HG02943 (cell line): Measurements from ENCODE around the gene TOR4A.

ENCODE experiments used
- ATAC-seq: cut with Tn5 transposase; IDR thresholded peaks from one replicate; pipeline ENCODE4 v1.9.1; 2021; ENCODE audit warnings: mild to moderate bottlenecking, low read depth, moderate library complexity; ENCODE audit not compliant: unreplicated experiment

TOR4A gene

DNA sequence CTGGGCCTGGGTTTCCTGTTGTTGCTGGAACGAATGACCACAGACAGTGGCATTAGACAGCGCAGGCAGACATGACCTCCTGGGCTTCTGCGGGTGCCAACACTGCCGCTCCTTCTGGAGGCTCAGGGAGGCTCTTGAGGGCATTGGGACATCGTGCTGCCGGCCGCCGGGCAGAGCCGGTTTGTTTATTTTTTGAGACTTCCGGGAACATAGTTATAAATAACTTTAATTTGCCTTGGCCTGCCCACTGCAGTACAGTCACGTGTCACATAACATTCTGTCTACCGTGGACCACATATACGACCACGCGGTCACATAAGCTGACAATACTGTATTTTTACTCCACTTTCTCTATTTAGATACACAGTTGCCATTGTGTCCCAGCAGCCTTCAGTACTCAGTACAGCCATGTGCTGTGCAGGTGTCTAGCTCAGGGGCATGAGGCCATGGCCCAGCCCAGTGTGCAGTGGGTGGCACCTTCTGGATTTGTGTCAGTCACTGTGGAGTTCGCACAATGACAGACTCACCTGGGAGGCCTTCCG, 8.2 kb upstream of the TOR4A start:
- no peak for ATAC-seq

DNA sequence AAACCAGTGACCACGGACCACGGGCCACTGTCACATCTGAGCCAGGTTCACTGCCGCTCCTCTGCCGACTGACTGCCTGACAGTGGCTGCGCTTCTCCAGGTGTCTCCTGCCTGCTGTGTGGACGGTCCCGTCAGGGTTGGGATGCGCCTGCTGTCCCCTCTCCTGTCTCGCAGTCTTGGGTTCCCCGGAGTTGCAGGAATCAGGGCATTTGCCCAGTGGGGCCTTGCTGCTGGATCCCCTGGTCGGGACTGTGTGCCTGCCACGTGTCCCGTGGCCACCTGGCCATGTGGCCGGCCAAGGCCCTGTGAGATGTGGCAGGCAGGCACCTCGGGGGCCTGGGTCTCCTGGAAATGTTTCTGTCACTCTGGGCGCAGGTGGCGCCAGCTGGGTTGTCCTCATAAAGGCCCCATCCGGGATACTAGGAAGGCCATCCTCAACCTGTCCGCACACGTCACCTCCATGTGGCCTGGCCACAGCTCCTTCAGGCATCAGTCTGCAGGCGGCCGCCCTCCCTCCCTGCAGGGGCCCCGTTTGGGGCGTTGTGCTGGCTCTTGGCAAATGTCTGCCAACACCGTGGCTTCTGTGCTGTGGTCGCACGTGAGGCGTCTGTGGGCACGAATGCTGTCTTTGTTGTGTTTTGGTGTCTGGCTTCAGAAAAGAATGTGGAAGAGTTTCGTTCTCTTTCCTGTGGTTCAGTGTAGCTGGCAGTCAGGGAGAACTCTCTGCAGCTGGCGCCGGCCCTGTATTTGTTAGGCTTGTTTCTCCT, 6.4 kb upstream of the TOR4A start:
- ATAC-seq: no peak

DNA sequence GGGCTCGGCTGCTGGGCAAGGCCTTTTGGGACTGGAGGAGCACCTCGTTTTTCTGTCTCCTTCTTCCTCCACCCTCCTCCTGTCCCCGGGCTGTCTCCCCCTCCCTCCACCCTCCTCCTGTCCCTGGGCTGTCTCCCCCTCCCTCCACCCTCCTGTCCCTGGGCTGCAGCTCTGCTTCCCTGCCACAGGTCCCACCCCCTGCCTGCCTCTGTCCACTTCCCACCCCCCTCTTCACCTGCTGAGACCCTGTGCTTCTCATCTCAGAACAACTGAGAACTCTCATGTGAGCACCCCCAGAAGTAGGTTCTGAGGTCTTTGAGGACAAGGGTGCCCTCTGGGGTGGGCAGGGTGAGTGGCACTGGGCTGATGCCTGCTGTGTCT, 5.8 kb upstream of the TOR4A start:
- no peak for ATAC-seq

DNA sequence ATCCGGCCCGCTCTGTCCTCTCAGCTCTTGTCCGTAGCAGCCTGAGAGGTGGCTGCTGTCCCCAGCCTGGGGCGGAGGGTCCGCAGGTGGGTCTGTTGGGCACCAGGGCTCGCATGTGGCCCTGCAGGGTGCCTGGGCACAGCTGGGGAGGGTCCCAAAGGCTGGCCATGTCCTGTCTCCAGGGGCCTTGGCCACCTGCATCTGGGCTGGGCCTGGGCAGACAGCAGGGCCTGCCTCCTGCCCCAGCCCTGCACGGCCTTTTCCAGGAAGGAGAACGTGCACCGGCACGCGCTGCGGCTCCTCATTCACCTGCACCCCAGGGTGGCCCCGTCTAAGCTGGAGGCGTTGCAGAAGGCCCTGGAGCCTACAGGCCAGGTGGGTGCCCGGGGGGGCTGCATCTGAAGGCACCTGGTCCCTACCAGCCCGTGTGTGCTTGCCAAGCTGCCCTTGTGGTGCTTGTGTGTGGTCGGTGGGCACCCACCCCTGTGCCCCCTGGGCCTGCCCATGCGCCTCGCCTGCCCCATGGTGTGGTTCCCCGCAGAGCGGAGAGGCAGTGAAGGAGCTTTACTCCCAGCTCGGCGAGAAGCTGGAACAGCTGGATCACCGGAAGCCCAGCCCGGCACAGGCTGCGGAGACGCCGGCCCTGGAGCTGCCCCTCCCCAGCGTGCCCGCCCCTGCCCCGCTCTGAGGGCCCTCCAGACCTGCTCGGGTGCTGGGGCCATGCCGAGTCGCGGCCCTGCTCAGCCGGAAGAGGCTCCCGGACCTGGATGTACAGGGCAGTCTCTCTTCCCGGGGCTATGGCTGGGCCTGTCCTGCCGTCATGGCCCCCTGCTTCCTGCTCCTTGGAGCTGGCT, 5.1 kb upstream of the TOR4A start:
- ATAC-seq: no peak

DNA sequence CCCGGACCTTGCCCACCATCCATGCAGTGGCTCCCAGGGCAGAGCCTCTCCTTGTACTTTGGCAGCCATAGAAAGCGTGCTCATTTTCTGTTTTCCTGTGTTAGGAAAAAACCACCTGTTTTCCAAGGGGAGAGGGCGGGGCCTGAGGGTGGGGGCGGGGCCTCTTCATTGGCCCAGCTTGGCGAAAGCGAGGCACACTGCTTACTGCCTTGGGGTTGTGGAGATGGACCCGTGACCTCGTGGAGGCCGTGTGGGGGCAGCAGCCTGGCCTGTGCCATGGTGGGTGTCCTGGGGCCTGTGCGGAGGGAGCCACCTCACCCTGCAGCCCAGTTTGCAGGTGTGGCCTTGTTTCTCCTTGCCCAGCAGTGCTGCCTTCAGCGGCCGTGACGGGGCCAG, 4.4 kb upstream of the TOR4A start:
- no peak for ATAC-seq

DNA sequence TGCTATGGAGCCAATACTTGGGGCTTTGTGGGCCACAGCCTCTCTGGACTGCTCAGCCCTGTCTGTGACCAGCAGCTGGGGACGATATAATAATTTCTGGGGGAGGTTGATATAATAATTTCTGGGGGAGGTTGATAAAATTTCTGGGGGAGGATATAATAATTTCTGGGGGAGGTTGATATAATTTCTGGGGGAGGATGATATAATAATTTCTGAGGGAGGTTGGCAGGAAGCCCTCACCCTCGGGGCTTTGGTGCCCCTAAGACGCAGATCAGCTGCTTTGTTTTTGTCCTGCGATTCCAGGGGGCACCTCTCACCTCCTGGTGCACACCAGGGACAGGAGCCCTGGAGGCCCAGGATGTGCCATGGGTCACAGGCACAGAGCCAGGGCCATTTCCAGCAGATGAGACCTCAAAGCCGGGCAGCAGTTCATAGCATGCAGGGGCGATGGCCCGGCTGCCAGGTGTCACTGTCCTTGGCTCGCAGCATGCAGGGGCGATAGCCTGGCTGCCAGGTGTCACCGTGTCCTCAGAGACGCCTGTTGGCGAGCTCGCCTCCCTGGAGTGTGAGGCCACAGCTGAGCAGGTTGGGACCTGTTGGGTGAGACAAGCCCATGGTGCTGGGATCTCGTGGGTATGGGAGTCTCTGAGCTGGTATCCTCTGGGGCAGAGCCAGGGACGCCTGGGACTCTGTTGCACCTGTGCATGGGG, 3.8 kb upstream of the TOR4A start:
- ATAC-seq: no peak

DNA sequence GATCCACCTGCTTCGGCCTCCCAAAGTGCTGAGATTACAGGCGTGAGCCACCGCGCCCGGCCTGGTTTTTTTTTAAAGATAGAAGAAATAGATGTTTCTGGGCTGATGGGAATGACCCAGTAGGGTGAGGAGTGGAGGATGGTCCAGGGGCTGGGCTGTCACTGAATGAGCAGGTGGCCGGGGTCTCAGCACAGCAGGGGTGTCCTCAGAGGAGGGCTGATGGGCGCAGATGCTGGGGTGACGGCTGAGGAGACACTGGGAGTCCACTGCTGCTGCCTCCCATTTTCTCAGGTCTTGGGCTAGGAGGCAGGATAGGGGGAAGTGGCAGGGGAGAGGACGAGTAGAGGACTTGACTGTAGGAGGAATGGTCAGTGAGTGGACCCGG, 2.3 kb upstream of the TOR4A start:
- no peak for ATAC-seq

DNA sequence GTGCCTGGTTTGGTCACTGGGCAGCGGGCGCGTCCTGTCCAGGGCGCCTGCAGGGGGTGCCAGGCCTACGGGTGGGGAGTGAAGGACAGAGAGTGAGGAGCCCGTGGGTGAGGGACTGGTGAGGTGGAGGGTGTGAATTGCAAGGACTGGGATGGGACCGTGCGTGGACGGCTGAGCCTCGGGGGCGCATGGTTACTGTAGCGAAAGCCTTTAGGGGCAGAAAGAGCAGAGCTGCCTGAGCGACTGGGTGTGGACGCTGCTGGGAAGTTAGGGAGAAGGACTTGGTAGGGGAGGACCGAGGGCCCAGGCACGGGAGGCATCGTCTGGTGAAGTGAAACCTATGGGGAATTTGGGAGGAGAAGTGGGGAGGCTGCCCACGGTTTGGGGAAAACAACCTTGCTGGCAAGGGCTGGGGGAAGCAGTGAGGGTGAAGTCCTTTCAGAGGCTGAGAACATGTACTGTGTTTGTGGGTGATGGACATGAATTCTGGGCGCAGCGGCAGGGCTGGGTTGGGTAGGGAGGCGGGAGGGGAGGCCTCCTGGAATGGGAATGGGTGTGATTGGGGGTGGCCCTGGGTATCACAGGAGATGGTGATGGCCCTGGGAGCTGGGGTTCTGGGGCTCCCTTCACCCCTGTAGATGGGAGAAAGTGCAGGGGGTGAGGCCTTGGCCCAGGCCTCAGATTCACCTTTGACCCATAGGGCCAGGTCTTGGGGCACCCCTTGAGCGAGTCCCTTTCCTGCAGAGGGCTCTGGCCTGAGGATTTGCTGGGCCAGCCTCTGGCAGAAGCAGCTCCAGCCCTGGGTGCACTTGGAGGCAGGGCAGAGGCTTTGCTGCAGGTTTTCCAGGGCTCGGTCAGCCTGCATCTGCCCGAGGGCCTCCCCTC, 1.7 kb upstream of the TOR4A start:
- ATAC-seq: no peak

DNA sequence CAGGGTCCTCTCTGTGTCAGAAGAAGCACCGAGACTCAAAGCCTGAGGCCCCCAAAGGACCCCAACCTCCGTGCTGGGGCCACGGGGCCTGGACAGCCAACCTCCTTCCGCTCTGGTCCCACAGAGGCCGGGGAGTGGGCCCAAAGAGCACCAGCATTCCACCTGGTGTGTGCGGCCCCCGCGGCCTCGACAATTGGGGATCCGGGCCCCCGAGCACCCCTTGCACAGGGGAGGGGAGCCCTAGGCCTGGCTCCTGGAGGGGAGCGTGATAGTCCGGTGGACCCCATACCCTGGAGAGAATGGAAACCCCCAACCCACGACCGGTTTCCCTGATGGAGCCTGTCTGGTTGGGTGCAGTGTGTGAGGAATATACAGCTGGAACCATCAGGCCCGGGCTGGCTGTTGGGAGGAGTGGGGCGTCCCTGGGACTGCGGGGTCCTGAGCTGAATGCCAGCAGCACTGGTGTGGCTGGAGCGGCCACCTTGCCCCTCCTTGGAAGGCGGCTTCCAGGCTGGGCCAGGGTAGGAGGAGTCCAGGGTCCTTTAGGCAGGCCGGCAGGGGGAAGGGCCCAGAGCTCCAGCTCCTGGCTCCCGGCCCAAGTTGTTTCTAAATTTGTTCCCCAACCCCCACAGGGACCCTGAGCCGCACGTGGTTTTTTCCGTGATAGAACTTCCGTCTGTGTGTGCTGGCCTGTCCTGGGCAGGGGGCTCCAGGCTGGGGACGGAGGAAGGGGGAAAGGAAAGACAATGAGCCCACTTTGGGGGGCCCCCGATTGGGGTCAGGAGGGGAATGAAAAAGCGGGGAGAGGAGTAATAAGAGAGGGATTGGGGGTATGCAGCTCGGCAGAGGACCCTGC, 825 bp upstream of the TOR4A start:
- ATAC-seq: no peak

DNA sequence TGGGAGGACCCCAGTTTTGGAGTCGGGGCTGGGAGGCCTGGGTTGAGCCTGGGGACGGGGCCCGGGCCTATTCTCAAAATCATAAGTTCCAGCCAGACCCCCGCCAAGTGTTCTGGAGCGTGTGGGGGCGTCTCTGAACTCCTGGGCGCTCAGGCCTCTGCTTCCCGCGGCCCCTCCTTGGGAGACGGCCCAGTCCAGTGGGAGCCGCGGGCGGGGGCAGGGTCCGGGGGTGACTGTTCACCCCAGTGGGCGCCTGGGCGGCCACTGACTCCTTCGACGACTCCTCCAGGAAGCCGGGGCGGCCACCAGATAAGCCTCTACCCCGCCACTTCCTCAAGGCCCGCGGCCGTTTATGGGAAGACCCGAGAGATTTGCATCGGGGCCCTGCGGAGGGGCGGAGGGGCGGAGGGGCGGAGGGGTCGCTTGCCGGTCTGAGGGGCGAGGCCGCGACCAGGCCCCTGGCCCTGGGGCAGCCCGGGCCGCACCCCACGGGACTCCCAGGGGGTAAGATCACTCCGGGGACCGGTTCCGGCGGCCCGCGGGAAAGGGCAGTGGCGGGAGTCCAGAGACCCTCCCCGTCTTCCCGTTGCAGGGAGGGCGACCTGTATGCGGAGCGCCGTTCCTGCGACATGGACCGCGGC, 655 bp downstream of the TOR4A start:
- ATAC-seq: peak; percentile 12

DNA sequence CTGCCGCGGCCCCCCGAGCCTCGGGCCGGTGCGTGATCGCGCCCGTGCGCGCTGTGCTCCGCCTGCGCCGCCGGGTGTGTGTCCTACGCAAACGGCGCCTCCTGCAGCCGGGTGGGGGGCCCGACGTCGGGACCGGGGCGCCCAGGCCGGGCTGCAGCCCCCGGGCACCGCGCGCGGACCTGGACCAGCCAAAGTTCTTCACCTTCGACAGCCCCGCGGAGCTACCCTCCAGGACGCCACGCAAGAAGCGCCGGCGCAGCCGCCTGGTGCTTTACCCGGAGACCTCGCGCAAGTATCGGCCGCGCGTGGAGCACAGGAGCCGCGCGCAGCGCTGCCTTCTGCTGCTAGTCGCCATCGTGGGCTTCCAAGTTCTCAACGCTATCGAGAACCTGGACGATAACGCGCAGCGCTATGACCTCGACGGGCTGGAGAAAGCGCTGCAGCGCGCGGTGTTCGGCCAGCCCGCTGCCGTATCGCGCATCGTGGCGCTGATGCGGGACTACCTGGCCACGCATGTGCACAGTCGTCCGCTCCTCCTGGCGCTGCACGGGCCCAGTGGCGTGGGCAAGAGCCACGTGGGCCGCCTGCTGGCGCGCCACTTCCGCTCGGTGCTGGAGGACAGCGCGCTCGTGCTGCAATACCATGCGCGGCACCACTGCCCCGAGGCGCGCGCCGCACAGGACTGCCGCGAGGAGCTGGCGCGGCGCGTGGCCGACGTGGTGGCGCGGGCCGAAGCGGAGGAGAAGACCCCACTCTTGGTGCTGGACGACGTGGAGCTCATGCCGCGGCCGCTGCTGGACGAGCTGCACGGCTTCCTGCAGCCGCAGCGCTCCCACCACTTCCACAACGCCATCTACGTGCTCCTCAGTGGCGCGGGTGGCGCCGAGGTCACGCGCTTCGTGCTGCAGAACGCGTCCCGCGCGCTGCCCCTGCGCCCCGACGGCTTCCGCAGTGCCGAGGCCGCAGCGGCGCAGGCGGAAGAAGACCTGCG, 1.5 kb downstream of the TOR4A start:
- ATAC-seq: no peak

DNA sequence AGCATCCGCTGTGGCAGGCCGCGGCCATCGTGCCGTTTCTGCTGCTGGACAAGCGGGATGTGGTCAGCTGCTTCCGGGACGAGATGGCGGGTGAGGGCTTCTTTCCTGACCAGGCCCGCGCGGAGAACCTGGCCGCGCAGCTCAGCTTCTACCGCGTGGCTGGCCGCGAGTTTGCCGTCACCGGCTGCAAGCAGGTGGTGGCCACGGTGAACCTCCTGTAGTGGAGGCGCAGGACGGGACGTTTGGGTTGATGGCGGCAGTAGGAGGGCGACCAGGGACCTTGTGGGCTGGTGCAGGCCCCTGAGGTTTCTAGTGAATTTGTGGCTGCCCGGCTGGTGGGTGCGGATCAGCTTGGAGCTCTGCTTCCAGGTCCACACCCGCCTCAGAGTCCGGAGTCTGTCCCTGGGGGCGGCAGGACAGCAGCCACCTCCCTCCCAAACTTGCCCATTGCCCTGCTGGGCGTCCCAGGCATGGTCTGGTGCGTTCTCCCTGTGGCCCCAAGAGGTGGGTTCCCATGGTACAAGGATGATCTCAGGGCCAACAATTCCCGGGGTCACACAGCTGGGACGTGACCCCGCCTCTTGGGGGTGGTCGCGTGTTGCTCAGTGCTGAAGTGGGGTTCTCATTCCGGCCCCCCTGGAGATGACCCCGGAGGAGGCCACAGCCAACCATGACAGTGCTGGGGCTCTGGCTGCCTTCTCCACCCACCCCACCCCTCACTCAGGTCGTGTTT, 2.4 kb downstream of the TOR4A start:
- ATAC-seq: no peak

DNA sequence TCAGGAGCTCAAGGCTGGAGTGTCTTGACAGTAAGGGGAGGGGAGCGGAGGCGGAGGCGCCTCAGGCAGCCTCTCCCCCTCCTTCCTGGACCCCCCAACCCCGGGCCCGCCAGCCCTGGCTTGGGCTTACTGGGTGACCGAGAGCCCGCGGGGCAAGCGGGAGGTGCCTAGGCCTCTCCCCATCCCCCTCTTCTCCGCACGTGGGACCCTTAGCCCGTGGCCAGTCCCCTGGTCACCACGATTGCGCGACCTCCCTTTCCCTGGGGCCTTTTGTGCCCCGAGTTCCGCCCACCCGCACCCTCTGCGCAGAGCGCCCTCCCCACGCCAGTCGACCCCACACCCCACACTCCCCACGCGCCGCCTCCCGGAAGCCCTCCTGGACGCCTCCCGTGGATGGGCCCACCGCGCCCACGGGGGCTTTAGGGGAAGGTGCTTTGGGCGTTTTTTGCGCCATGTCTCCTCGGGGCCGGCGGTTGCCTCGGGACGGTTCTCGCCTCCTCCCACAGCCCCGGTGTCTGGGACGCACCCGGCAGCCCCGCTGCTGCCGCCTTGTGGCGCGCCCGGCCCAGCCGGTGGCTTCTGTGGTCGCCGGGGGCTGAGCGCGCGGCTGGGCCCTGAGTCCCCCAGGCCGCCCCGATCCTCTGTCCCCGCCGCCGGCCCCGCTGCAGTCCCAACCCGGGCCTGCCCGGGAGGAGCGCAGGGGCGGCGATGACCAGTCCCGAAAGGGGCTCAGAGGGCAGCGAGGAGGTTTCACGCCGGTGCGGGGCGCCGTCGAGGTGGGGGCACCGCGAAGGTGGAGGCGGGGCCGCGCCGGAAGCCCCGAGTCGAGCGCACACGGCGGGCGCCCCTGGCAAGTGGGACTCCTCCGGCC, 3.2 kb downstream of the TOR4A start:
- no peak for ATAC-seq

DNA sequence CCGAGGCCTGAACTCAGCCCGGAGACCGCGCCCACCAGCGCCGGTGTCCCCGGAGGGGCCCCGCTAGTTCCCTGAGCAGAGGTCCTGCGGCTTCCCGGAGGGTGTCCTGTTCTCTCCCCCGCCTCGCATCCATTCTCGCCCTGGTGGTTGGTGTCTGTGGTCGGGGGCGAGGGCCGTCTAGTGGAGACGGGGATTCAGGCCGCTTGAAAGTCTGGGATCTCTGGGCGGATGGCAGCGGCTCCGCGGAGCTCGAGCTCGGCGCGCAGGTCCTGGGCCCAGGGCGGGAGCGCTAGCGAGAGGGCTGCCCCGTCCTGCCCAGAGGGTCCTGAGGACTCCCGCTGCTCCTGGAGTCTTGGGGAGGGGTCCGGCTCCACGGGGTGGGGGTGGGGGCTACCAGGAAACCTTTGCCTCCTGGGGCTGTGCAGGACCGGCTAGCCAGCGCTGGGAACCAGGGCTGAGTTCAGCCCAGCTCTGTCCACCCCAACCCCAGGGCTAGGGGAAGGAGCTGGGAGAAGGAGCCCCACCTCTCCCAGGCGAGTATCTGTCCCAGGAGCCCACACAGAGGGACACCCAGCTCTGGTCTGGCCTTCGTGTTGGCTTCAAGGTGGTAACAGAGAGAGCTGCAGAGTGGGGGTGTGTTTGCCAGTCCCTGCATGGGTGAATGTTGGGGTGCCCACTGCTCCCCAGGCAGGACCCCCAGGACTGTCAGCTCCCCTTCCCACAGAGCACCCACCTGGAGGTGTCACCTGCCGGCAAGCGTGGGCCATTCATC, 4.0 kb downstream of the TOR4A start:
- ATAC-seq: no peak

DNA sequence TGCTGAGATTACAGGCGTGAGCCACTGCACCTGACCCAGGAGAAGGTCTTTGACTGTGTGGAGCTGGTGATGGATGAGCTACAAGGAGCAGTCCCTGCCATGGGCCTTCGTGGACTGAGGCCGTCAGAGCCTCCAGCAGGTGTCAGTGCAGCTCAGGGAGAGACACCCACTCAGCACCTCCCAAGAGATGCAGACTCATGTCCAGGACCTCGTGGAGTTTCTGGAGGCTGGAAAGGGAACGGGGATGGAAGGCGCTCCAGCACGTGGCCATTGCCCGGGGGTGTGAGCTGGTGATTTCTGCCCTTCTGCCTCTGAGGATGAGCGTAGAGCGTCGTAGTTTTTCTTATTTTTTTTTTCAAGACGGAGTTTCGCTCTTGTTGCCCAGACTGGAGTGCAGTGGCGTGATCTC, 9.5 kb downstream of the TOR4A start:
- ATAC-seq: no peak
